Mucosa of rectum (tissue), 2 donors: ENCODE measurements around the gene MAD2L2.
"Not testable (repeated sequence)": the region's sequence is repeated elsewhere in the genome, so short reads cannot be mapped to it uniquely, and the experiment has no call there.

ENCODE experiments used
- H3K27ac ChIP-seq, 2 donors: one replicate each; pipeline ENCODE4 v1.7.0; 2013; ENCODE audit warnings: inconsistent platforms in 2 of 2, low read depth in 2 of 2, low read length in 2 of 2
- H3K27me3 ChIP-seq, 2 donors: one replicate each; pipeline ENCODE4 v1.7.0; 2013; ENCODE audit warnings: low read length in 2 of 2; ENCODE audit not compliant: control insufficient read depth in 2 of 2, insufficient read depth in 2 of 2
- H3K36me3 ChIP-seq, 2 donors: one replicate each; pipeline ENCODE4 v1.7.0; 2013; ENCODE audit warnings: low read length in 2 of 2; ENCODE audit not compliant: control insufficient read depth in 2 of 2, insufficient read depth in 2 of 2
- H3K4me1 ChIP-seq, 2 donors: one replicate each; pipeline ENCODE4 v1.7.0; 2013; ENCODE audit warnings: low read length in 2 of 2, mild to moderate bottlenecking in 1 of 2; ENCODE audit not compliant: control insufficient read depth in 2 of 2, insufficient read depth in 2 of 2
- H3K4me3 ChIP-seq, 2 donors: one replicate each; pipeline ENCODE4 v1.7.0; 2013; ENCODE audit warnings: low read length in 2 of 2
- H3K9ac ChIP-seq, 2 donors: one replicate each; pipeline ENCODE4 v1.7.0; 2013; ENCODE audit warnings: low read length in 2 of 2, low read depth in 1 of 2, mild to moderate bottlenecking in 1 of 2
- H3K9me3 ChIP-seq, 2 donors: one replicate each; pipeline ENCODE4 v1.7.0; 2013; ENCODE audit warnings: low read length in 2 of 2; ENCODE audit not compliant: control insufficient read depth in 2 of 2
- donor health status: healthy.
- donor health status: Normal muscosa, but diverticular disease.

MAD2L2 gene

DNA sequence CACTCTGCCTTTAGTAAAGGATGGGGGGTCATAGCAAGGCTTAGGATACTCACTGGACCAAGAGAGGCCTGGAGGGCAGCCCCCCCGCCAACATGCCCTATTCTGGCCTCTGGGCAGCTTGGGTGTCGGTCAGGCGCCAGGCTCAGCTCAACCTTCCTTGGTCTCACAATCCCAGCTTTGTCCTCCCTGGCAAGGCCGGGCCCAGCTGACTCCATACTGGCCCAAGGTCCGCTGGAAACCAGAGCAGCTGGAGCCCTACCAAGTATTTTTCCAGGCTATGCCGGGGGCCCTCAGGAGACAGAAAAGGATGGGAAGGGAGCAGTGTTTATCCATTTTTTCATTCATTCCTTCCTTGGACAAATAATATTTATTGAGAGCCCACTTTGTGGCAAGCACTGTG, 32.9 kb downstream of the MAD2L2 start:
- no peak overlapping the region for H3K4me3 ChIP-seq
- no peak overlapping the region for H3K9ac ChIP-seq
- H3K27ac ChIP-seq = no peak overlapping the region
- H3K9me3 ChIP-seq = no peaks in the 10 kb centered on the region
- H3K4me1 ChIP-seq = peaks cover 3 to 15% of the 10 kb centered on the region in 2 donors
- peaks cover 8 to 39% of the 10 kb centered on the region in 2 donors for H3K27me3 ChIP-seq
- H3K36me3 ChIP-seq = no peaks in the 10 kb centered on the region

DNA sequence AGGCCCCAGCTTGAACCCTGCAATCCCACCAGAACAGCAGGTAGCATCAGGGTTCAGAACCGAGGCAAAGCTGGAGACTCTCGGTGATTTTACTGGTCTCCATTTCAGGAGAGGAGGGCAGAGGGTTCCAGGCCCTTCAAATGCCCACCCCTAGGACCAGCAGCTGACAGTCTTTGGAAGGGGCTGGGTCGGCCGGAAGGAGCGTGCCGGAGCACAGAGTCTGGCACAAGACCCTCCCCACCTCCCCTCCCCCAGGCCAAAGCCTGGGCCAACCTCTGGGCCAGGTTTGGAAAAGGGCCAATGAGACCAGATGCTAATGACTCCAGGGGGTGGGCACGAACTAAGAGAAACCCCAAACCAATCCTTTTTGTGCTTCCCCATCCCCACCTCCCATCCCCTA, 33.6 kb downstream of the MAD2L2 start:
- peaks cover 3 to 15% of the 10 kb centered on the region in 2 donors for H3K4me1 ChIP-seq
- H3K27me3 ChIP-seq = peaks cover 8 to 37% of the 10 kb centered on the region in 2 donors
- H3K36me3 ChIP-seq = no peaks in the 10 kb centered on the region
- H3K27ac ChIP-seq = no peak overlapping the region
- H3K9ac ChIP-seq = no peak overlapping the region
- H3K9me3 ChIP-seq = no peaks in the 10 kb centered on the region
- H3K4me3 ChIP-seq = no peak overlapping the region

DNA sequence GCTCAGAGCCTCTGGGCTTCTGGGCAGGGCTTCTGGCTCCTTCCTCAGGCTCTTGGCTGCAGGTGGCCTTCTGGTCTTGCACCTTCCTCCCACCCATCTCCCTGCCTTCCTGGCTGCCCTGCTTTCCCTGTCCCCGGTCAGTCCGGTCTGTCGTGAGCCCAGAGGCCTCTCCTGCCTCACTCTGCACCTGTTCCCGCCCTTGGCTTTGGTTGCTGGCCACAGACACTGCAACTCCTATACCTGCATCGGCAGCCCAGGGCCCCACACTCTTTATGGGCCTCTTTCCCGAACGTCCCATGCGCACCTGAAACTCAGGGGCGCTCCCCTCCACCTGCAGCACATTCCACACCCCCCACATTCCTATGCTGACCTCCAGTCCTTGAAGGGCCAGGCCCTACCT, 34.6 kb downstream of the MAD2L2 start:
- no peaks in the 10 kb centered on the region for H3K9me3 ChIP-seq
- no peak overlapping the region for H3K27ac ChIP-seq
- peaks cover 6 to 33% of the 10 kb centered on the region in 2 donors for H3K27me3 ChIP-seq
- H3K4me1 ChIP-seq = peaks cover 3 to 15% of the 10 kb centered on the region in 2 donors
- H3K4me3 ChIP-seq = no peak overlapping the region
- H3K36me3 ChIP-seq = no peaks in the 10 kb centered on the region
- no peak overlapping the region for H3K9ac ChIP-seq

DNA sequence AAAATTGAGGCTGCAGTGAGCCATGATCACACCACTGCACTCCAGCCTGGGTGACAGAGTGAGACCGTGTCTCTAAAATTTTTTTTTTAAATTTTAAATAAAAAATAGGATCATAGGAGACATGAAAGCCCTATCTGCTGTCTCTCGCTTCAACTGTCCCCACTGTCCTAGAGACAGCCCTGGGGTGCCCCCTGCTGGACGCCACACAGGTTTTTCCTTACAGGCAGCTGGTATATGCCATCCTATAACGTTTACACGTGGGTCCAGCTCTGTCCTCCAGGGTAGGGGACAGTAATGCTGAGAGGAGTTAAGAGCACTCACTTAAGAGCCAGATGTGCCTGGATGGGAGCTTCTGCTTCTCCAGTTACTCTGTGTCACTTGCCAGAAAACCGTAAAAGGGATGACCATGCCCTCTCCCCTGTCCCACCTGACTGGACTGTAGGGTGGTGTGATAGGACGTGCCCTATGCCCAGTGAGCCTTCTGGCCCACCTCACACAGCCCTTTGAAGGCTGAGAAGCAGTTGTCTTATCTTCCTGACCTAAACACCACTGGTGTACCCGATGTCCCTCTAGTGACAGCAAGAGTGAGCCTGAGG, 35.2 kb downstream of the MAD2L2 start:
- Histone ChIP-seq H3K36me3 (no peaks in the 10 kb centered on the region), H3K4me1 (peaks cover 3 to 15% of the 10 kb centered on the region in 2 donors), H3K27me3 (peaks cover 6 to 27% of the 10 kb centered on the region in 2 donors), H3K9me3 (no peaks in the 10 kb centered on the region), H3K9ac (no peak overlapping the region), H3K27ac (no peak overlapping the region), H3K4me3 (no peak overlapping the region)

DNA sequence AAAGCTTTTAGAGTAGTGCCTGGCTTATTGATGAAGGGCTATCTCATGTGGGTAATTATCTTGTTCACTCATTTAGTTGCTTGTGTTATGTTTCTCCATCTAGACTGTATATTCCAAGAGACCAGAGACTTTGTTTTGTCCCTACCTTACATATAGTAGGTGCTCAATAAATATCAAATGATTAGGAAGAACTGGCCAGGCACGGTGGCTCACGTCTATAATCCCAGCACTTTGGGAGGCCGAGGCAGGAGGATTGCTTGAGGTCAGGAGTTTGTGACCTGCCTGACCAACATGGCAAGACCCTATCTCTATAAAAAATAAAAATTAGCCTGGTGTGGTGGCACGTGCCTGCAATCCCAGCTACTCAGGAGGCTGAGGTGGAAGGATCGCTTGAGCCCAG, 35.7 kb downstream of the MAD2L2 start:
- Histone ChIP-seq H3K9me3 (no peaks in the 10 kb centered on the region), H3K36me3 (no peaks in the 10 kb centered on the region), H3K4me1 (peaks cover 3 to 13% of the 10 kb centered on the region in 2 donors), H3K9ac (no peak overlapping the region), H3K27ac (no peak overlapping the region), H3K4me3 (no peak overlapping the region), H3K27me3 (peaks cover 6 to 29% of the 10 kb centered on the region in 2 donors)

DNA sequence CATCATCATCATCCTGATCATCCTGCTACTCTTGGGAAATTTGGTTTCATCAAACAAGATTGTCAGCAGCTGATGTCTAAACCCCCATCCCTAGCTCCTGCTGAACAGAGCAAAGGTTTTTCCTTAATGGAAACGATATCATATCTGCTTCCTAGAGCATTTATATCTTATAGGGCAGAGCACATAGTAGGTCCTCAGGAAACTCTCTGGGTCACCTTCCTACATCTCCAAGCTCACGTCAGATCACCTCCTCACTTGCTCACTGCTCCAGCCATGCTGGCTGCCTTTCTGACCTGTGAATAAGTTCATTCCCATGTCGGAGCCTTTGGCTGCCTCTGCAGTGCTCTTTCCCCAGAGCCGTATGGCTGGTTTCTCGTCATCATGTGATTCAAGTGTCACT, 37.2 kb downstream of the MAD2L2 start:
- Histone ChIP-seq H3K9ac (no peak overlapping the region), H3K9me3 (no peaks in the 10 kb centered on the region), H3K4me3 (no peak overlapping the region), H3K27ac (no peak overlapping the region), H3K27me3 (peaks cover 0 to 22% of the 10 kb centered on the region in 2 donors), H3K36me3 (no peaks in the 10 kb centered on the region), H3K4me1 (peaks cover 0 to 5% of the 10 kb centered on the region in 2 donors)

DNA sequence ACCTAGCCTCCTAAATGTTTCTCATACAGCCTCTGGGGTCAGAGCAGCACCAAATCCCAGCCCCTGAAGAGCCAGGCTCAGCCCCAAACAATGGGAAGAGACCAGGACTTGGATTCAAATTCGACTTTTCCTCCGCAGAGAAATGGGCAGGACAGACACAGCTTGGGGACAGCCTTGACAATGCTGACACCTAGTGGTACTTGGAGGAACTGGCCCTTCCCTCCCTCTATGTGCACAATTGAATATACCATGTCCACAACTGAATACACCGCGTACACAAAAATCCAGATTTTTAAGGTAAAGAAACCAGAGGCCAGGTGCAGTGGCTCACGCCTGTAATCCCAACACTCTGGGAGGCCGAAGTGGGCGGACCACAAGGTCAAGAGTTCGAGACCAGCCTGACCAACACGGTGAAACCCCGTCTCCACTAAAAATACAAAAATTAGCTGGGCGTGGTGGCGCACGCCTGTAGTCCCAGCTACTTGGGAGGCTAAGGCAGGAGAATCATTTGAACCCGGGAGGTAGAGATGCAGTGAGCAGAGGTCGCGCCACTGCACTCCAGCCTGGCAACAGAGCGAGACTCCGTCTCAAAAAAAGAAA, 38.4 kb downstream of the MAD2L2 start:
- not testable (repeated sequence) for H3K9ac ChIP-seq, H3K36me3 ChIP-seq, H3K27ac ChIP-seq, H3K4me1 ChIP-seq, H3K9me3 ChIP-seq, H3K4me3 ChIP-seq
- H3K27me3 ChIP-seq = peaks cover 0 to 12% of the 10 kb centered on the region in 2 donors

DNA sequence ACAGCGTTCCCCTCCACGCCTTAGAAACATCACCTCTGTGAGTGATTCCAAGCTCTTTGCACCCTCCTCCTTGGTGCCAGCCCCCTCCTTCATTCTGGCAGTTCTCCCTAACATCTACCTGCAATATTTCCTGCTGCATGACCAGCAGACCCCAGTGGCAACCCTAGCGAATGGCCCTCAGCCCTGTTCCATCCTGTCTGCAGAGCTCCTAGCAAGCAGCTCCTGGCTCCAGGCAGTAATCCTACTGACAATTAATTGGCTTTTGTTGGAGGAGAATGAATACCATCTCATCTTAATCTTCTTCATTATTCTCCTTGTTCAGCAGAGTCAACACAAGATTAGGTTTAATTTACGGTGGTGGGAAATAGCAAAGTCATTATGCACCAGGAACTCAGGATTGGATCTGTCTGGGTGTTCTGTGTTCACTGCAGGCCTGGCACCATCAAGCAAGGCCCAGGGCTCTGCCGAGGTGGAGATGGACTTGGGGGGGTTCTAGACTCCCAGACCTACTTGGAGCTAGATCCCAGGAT, 39.1 kb downstream of the MAD2L2 start:
- Histone ChIP-seq H3K9me3 (no peaks in the 10 kb centered on the region), H3K36me3 (no peaks in the 10 kb centered on the region), H3K4me3 (no peak overlapping the region), H3K27me3 (peaks cover 0 to 11% of the 10 kb centered on the region in 2 donors), H3K4me1 (no peaks in the 10 kb centered on the region), H3K9ac (no peak overlapping the region), H3K27ac (no peak overlapping the region)

DNA sequence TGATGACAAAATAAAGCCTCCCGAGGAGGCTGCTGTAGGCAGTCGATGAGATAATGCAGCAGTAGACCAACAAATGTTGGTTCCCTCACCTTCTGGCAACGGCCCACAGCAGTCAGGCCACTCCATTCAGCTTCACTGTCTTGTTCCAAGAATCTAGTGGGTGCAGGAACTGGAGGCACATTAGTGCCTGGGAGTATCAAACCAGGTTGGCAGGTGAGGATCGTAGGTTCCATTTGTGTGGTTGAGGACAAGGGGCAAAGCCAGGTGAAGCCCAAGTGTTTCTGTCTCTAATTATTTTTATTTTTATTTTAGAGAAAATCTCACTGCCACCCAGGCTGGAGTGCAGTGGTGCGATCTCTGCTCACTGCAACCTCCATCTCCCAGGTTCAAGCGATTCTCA, 40.0 kb downstream of the MAD2L2 start:
- Histone ChIP-seq H3K9me3 (no peaks in the 10 kb centered on the region), H3K4me1 (no peaks in the 10 kb centered on the region), H3K9ac (no peak overlapping the region), H3K36me3 (no peaks in the 10 kb centered on the region), H3K27me3 (peaks cover 0 to 3% of the 10 kb centered on the region in 2 donors), H3K27ac (no peak overlapping the region), H3K4me3 (no peak overlapping the region)

DNA sequence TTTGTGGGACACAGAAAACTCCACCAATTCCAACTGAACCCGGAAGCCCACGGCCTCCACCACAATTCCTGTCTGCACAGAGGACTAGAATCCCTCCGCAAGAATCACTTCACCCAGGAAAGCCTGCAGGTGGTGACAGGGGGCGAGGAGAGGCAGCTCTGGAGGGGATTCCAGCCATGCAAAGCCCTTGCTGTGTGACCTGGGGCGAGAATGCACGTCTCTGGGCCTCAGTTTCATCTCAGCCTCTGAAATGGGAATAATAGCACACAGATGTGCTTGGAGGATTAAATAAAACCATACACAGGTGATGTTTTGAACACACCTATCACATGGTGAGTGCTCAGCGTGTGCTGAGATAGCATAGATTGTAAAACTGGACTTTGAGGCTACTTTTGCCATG, 40.8 kb downstream of the MAD2L2 start:
- H3K9ac ChIP-seq = no peak overlapping the region
- H3K4me3 ChIP-seq = no peak overlapping the region
- H3K36me3 ChIP-seq = no peaks in the 10 kb centered on the region
- no peak overlapping the region for H3K27ac ChIP-seq
- no peaks in the 10 kb centered on the region for H3K4me1 ChIP-seq
- H3K27me3 ChIP-seq = peaks cover 0 to 3% of the 10 kb centered on the region in 2 donors
- H3K9me3 ChIP-seq = no peaks in the 10 kb centered on the region
